ENCODE measurements around the gene ZHX3.

The ZHX3 gene

DNA sequence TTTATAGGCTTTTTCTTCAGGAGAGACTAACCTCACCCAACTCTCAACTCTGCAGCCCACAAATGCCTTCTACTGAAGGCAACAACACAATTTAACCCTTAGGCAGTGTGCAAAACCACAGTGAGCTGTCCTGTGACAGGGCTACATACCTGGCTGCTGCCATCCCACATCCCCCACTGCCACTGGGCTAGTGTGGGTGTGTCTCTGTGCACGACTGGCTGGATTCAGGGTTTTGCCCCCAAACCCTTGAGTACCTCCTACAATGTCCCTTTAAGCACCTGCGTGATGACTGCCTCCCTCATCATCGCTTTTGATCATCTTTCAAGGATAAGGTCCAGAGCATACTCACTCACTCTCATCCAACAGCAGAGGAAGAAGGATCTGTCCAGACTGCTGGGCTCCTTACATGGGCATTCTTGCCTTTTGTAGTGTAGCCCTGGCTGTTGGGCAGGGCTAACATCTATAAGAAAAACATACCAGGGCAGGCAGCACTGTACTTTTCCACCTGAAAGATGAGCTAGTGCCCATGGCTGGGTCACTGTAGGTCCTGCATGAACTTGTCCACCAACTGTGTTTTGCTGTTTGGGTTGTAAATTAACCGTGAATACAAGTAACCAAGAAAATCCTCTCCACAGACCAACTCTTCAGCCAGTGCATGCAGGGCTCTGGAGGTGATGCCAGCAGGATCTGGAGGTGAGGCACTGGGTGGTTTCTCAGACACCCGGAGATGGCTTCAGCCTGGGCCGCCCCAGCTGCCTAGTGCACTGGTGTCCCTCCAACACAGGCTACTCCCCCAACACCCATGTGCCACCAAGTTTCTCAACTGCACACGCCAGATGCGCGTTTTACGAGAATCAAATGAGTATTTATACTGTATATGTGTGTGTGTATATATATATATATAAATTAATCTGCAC is 135.0 kb downstream of the ZHX3 start:
- no peak for DNase-seq

DNA sequence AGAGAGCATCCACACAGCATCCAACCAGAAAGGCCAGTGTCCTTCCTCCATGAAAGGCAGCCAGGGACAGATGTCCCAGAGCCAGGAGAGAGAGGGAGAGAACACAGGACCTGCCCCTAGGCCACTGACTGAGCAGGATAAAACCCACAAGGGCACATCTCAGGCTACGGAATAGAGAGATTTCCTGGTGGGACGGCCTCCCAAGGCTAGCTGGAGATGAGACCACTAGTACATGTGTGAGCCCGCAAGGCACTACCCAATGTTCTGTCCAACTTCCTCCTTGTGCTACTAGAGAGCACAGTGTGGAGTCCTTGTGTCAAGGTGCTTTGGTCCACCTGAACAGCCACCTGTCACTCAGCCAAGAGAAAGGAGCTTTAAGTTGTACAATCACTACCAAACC is 136.0 kb downstream of the ZHX3 start:
- DNase-seq: no peak

DNA sequence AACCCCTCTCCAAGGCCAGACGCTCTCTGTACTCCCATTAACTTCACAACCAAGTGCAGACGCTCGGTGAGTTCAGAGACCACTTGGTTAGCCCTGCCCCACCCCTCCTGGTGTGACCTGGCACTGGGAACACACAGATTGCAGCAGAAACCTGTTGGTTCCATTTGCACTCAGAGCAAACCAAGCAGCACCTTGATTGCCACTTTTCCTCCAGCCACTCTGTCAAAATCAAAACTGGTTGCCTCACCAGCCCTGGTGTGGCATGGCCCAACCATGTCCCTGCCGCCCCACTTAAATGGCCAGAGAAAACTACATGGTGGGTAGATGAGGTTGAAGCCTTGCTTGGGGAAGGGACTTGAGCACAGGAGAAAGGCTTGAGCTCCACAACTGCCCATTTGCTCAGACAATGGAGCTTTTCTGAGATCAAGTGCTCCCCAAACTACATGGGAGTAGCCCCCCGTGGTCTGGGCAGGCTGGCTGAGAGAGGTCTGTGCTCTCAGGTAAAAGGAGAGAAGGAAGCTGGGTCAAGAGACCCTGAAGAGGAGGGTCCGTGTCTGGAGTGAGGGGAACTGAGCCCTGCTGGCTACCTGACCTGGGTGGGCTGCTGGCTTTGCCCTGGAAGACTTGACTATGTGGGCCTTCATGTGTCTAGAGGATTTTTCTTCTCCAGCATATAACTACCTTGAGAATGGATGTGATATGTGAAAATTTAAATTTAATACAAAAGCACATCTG is 136.8 kb downstream of the ZHX3 start:
- DNase-seq: no peak

DNA sequence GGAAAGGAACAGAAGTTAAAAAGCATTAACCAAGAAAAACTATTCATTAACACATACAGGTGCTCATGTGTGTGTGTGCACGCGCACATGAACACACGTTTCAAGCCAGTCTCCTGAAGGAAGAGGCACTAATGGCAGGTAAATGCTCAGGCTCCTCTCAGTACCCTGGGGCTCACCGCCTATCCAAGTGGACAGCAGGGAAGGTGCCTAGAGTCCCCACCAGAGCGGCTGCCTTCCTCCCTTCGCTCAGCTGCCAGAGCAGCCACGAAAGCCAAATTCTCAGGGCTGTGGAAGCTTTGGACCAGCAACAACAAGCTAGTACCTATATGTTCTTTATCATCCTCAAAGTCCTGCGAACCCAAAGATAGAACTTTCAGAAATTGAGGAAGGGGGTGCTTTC is 137.6 kb downstream of the ZHX3 start:
- no peak for DNase-seq

DNA sequence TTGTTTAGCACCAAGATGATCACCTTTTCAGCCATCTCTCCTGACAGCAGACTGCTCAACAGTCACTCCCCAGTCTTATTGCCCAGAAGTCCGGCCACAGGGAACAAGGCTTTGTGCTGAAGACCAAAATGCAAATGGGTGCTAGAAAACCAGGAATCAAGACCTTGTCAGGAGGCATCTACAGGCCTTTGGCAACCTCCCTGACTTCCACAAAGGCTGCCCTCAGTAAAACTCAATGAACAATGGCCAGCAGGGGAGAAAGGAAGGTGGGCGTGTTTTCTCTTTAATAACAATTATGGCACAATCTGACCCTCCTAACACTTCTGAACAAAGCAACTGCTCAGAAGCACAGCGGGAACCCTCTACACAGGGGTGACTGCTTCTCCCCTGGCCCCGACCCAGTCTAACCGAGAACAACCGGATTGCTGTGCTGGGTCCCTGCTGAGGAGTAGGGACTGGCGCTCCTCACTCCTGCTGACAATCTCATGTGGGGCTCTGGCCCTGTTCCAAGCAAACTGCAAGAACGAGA is 138.6 kb downstream of the ZHX3 start:
- DNase-seq: no peak

DNA sequence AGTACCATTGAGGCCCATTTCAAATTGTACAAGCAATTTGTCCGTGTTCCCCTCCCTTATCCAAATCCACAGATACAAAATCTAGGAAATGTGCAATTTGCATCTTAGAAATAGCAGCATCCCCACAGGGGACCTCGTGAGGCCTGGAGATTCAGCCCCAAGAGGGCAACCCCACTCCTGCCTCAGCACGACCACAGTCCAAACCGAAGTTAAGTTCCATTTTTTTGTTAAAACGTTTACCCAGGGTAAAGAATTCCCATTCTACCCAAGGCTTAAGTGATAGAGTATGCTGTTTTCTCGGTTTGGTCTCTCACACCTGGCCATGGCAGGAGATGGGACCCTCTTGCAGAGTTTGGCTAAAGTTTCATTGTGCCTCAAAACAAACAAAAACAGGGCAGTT is 139.0 kb downstream of the ZHX3 start:
- no peak for DNase-seq

DNA sequence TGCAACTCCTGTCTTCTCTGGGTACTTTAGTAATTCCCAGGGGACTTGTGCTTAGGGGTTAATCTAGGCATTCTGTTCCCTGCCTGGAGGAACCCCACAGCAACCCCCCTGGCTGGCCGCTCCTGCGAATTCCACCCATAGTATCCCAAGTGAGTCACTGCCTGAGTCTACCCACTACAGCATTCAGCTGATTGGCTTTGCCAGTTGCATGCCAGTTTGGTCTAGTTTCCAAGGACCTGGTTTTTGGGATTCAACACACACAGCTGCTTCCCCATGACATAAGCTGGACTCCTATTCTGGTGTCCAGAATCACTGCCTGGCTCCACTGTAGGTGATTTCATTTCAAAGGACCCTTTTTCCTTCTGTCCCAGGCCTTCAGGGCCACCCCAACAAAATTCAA is 139.9 kb downstream of the ZHX3 start:
- DNase-seq: no peak

DNA sequence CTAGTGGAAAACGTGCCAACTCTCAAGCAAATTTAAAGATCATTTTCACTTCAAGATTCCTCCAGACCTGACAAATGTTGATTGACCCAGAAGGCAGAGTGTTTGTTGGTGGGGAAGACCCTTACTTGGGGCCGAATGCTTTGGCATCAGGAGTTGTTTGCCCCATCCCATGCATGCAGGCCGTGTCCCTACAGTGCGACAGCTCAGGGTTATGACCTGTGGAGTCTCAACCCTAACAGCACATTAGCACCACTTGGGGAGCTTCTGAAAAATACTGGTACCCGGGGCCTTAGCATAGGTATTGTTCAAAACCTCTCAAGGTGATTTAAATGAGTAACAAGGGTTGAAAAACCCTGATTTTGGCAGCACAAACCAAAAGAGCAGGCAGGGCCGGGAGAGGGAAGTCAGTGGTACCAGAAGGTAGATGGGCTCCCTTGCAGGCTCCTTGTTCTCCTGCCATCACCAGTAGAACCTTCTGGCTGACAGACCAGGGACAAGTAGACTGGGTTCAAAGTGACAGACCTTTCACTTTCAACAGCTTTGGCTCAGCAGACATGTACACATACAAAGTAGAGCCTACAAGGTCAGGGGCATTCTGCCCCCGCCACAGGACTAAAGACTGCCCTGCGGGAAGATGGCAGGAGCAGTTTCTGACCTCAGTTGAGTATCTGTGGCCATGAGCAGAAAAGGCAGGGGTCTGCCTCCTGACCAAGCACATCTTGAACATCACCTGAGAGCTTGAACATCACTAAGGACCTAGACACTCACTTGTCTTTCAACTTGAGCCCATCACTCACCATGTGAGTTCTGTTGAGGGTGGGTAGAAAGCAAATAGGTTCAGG is 140.6 kb downstream of the ZHX3 start:
- no peak for DNase-seq

DNA sequence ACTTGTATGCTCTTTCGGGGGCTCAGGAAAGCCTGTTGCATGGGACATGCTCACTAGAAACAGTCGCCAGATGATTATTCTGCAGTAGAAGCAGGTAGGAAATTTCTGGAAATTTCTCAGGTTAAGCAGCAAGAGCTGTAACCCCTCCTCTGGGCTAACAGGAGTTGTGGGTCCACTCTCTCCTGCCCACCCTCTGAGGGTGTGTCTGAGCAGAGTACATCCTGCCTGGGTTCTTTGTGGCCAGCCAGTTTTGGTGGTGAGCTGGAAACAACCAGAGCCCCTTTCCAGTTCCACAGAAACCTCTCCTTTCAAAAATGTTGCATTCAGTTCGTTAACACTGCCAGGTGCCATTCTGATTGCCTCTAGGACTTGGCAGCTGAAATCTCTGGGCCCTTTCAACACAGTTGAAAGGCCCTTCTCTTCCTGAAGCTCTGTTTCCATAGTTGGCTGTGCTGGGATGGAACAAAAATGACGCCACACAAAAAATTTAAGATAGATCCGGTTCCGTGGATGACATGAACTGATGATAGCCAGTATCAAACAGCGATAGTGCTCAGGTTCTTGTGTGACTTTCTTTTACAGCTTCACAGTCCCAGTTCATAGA is 141.7 kb downstream of the ZHX3 start:
- DNase-seq: no peak

DNA sequence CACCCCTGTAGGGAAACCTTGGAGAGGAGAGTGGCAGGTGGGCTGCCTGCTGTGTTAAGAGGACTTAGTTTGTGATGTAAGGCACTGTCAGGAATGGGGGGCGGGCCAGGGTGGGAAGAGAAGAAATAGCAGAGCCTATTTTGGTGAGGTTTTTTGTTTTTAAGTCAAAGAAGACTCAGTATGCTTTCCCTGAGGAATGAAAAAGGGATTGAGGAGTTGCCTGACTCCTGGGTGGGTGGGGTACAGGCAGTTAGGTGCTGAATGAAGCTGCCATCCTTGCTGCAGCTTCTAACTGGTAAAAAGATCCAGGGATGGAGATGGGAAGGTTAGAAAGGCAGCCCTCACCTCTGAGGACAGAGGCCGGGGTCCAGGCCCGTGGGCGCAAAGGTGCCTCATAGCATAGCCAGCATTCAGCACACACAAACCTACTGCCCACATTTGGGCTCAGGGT is 142.3 kb downstream of the ZHX3 start:
- DNase-seq: no peak

DNA sequence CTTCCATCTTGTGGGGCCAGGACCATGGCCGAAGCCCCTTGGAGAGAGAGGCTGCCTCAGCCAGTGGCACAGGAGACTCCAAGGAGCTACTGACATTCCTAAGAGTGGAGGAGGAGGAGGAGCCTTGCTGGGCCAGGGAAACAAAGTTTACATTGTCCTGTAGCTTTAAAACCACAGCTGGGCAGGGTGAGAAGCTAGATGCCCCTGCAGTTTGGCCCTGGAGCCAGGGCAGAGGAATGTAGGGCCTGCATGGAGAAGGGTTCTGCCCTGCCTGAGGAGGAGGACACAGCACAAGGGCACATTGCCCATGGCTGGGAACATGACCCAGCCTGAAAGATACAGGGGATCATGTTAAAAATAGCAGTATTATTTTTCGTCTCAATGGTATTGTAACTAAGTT is 142.7 kb downstream of the ZHX3 start:
- peak; percentile 3 for DNase-seq

DNA sequence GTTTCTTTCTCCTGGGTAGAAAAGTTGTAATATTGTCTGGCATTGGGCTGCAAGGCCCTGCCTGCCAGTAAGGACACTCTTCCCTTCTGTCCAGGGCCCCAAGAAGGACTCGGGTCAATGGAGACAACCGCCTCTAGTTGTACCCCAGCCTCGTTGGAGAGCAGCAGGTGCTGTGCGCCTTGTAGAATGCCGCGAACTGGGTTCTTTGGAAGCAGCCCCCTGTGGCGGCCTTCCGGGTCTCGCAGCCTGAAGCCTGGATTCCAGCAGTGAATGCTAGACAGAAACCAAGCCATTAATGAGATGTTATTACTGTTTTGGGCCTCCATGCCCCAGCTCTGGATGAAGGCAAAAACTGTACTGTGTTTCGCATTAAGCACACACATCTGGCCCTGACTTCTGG is 143.2 kb downstream of the ZHX3 start:
- peak; percentile 6 for DNase-seq

DNA sequence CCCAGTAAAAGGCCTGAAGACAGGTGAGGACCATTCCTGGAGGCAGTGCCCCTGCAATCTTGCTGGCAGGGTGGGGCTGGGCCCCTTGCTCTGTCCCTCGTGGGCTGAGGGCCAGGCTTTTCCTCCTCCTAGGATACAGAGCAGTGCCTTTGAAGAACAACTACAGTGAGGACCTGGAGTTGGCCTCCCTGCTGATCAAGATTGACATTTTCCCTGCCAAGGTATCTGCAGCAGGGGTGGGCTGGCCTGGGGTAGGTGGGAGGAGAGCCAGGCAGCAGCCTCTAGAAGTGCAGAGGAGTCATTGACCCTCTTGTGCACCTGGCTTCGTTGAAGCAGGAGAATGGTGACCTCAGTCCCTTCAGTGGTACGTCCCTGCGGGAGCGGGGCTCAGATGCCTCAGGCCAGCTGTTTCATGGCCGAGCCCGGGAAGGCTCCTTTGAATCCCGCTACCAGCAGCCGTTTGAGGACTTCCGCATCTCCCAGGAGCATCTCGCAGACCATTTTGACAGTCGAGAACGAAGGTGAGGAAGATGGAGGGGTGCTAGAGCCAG is 143.7 kb downstream of the ZHX3 start:
- no peak for DNase-seq

DNA sequence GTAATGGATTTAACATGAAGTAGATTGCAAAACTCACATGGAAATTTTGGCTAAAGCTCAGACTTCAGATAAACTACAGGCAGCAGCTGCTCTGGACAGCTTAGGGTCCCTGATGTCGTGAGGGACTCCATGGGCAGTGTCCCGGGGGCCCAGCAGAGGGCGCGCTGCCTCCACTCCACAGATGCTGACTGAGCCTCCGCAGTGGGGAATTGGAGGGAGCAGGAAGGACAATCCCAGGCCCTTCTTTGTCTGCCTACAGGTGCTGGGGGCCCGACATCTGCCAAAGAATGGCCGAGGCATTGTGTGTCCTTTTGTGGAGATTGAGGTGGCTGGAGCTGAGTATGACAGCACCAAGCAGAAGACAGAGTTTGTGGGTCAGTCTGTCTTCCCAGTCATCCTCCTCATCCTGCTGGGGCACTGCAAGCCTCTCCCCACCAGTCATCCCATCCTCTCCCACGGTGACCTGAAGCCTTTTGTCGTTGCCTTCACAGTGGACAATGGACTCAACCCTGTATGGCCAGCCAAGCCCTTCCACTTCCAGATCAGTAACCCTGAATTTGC is 144.3 kb downstream of the ZHX3 start:
- DNase-seq: peak; percentile 69

DNA sequence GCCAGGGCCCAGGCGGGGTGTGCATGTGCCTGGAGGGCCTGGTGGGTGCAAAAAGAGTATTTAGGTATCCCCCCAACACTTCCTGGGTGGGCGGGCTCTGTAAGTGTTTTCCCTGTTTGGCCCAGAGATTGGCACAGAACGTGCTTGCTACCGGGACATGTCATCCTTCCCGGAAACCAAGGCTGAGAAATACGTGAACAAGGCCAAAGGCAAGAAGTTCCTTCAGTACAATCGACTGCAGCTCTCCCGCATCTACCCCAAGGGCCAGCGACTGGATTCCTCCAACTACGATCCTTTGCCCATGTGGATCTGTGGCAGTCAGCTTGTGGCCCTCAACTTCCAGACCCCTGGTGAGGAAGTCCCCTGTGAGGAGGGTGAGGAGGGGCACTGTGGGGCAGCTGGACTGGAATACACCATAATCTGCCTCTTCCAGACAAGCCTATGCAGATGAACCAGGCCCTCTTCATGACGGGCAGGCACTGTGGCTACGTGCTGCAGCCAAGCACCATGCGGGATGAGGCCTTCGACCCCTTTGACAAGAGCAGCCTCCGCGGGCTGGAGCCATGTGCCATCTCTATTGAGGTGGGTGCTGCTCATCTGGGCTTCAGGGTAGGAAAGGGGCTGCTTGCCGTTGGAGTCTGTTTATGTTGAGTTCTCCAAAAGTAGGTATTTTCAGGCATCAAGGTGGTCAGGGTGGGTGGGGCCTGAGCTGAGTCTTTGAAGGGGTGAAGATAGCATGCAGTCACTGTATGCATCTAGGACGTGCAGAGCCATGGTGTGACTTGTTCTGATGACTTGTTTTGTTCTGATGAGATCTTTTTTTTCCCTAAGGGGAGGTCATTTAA is 145.0 kb downstream of the ZHX3 start:
- DNase-seq: peak; percentile 4

DNA sequence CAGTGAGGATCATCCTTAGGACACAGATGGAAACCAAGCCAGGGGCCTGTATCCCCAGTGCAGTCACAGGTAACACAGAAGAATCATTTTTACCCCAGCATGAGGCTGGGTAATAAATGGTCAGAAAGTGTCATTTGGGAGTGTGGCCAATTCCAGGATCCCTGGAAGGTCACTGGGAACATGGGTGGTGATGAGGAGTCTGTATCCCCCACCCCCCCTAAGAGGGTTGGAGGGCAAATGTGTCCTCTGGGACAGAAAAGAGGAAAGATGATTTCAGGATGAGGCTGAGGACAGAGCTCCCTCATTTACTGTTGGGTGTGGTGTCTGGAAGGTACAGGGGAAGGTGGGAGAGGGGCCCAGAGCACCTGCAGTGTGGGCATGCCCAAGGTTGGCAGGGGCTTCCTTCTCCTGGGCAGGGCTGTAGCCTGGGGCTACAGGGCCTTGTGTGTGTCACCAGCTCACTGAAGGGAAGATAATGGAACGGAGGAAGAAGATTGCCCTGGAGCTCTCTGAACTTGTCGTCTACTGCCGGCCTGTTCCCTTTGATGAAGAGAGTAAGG is 145.7 kb downstream of the ZHX3 start:
- peak; percentile 4 for DNase-seq

DNA sequence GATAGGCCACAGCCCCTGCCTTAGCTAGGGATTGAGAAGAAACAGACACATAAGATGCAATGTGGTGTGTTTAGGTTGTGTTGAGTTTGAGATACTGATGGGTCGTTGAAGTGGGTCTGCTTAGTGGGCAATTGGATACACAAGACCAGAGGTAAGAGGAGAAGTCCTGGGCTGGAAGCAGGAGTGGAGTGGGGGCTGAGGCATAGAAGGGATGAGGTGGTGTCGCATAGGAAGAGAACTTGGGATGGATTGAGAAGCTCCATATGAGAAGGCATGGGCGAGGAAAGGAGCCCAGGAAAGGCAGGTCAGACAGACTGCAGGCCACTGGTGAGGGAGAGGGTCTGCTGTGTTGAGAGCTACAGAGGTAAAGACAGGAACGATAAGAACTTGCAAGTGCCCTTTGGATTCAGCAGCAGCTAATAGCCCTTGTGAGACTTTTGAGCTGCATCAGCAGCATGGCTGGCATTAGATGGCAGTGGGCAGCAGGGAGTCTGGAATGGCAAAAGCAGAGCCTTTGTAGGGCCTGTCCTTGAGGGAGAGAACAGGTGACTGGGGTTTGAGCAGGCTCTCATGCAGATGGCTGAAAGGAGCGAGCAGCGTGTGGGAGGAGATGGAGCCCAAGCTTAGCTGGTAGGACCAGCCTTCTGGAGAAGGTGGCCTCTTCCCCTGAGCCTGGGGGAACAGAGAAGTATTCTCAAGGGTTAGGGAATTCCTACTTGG is 147.0 kb downstream of the ZHX3 start:
- peak; percentile 4 for DNase-seq

DNA sequence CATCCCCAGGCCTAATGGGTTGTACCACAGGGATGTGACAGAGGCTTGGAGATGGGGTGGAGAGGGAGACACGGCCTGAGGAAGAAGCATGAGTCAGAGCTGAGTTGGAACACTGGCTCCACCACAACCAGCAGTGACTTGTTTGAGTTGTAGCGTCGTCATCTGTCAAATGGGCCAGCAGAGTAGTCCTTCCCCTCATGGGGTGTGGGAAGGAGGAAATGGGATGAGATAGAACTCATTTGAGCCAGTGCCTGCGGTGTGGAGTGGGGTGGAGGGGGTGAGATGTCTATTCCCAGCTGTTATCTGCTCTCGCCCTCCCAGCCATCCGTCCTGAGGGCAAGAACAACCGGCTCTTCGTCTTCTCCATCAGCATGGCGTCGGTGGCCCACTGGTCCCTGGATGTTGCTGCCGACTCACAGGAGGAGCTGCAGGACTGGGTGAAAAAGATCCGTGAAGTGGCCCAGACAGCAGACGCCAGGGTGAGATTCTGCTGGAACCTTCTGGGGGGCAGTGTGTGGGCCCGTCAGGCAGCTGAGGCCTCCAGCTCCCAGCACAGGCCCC is 147.7 kb downstream of the ZHX3 start:
- DNase-seq: peak; percentile 2

DNA sequence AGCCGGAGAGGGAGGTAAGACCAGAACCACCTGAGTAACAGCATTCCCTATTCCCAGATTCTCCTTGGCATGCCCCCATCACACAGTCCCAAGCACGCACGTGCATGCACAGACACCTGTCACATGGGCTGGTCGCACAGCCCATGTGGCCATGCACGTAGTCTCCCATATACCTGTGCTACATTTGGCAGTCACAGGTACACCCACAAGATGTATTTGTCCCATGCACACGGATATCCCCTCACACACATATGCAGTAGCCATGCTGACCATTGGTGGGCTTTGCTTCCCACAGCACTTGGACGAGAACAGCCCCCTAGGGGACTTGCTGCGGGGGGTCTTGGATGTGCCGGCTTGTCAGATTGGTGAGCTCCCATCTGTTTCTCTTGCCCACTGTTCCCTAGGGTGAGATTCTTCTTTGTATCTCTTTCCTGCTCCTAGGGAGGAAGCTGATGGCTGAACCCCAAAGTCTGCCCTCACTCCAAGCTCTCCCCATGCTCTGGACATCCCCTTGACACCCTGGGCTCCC is 148.3 kb downstream of the ZHX3 start:
- peak; percentile 4 for DNase-seq

Data from activated naive CD4-positive, alpha-beta T cell treated with anti-CD3 and anti-CD28 coated beads, Interleukin-2, amount 50 U/mL, for 16 hours (primary cell).